DMS 273 (cell line): ENCODE data around the gene MPZL1.

Source experiments
- DNase-seq: peaks from one replicate; lab custom pipeline; 2025; ENCODE audit not compliant: unreplicated experiment; lab: John Stamatoyannopoulos, UW

The MPZL1 gene

GRCh38 chr1:167748906-167749305 lies 27.1 kb downstream of the MPZL1 start:
- no peak for DNase-seq

- no peak for DNase-seq
Measured at GRCh38 chr1:167749741-167750140, 28.0 kb downstream of the MPZL1 start.

- no peak for DNase-seq
Measured at GRCh38 chr1:167750641-167751040, 28.9 kb downstream of the MPZL1 start.

- no peak for DNase-seq
Measured at GRCh38 chr1:167751676-167752075, 29.9 kb downstream of the MPZL1 start.

GRCh38 chr1:167752219-167752985 lies 30.6 kb downstream of the MPZL1 start:
- DNase-seq: no peak

- DNase-seq: no peak
Measured at GRCh38 chr1:167755654-167756053, 33.9 kb downstream of the MPZL1 start.

GRCh38 chr1:167756730-167757405 lies 35.1 kb downstream of the MPZL1 start:
- DNase-seq: no peak

GRCh38 chr1:167757433-167758309 lies 35.9 kb downstream of the MPZL1 start:
- DNase-seq: no peak

GRCh38 chr1:167761400-167761799 lies 39.6 kb downstream of the MPZL1 start:
- DNase-seq: no peak

GRCh38 chr1:167762061-167762746 lies 40.4 kb downstream of the MPZL1 start:
- no peak for DNase-seq

GRCh38 chr1:167763525-167764220 lies 41.9 kb downstream of the MPZL1 start:
- DNase-seq: no peak

- DNase-seq: no peak
Measured at GRCh38 chr1:167764458-167765330, 42.9 kb downstream of the MPZL1 start.

GRCh38 chr1:167765496-167765895 lies 43.7 kb downstream of the MPZL1 start:
- no peak for DNase-seq

GRCh38 chr1:167766538-167766937 lies 44.8 kb downstream of the MPZL1 start:
- DNase-seq: no peak

- no peak for DNase-seq
Measured at GRCh38 chr1:167767761-167768160, 46.0 kb downstream of the MPZL1 start.

GRCh38 chr1:167770127-167770526 lies 48.3 kb downstream of the MPZL1 start:
- no peak for DNase-seq

GRCh38 chr1:167772436-167772835 lies 50.7 kb downstream of the MPZL1 start:
- no peak for DNase-seq

- DNase-seq: no peak
Measured at GRCh38 chr1:167773516-167773915, 51.7 kb downstream of the MPZL1 start.

- no peak for DNase-seq
Measured at GRCh38 chr1:167774710-167775109, 52.9 kb downstream of the MPZL1 start.
